SK-N-SH (cell line): ENCODE results near the gene GALNT18. TPM values are rescaled to one million over a fixed set of nuclear protein-coding genes. Genes with fewer than 3 reads are reported as not detected.

Experiments used
- CTCF ChIA-PET: fragments of 300-600, 350-600 bp; formaldehyde crosslinking; extraction: SDS; loops from one replicate; lab custom pipeline; 2021; lab: Yijun Ruan, JAX
- POLR2A ChIA-PET: fragments of 350-600 bp; sonication (Branson Sonifier 250); formaldehyde crosslinking; extraction: SDS; loops from one replicate; lab custom pipeline; 2020; ENCODE audit warnings: antibody characterized with exemption, inconsistent platforms; lab: Yijun Ruan, JAX
- DNase-seq: peaks from one replicate; pipeline ENCODE4 v3.0.0; 2012
- H2AFZ ChIP-seq: fragments of 200-600 bp; sonication (generic); 2 replicates; pipeline ENCODE4 v1.8.1; 2016; ENCODE audit warnings: antibody characterized with exemption, mild to moderate bottlenecking, low read depth
- H3F3A ChIP-seq: fragments of 200-600 bp; sonication (generic); replicated peaks from 2 replicates; pipeline ENCODE3; 2016; ENCODE audit warnings: antibody characterized with exemption, mild to moderate bottlenecking; ENCODE audit not compliant: insufficient read depth
- H3K27ac ChIP-seq, 2 experiments: fragments of 200-500 bp in 1 of 2; fragments of 200-600 bp in 1 of 2; sonication (Bioruptor generic) in 1 of 2; sonication (generic), shearing (Covaris generic) in 1 of 2; 2 replicates each; pipeline versions ENCODE4 v1.5.1 to v1.6.1; 2014 to 2016; ENCODE audit warnings: low read depth in 2 of 2, inconsistent platforms in 1 of 2, low read length in 1 of 2, mild to moderate bottlenecking in 1 of 2, mixed read lengths in 1 of 2
- H3K27me3 ChIP-seq: fragments of 200-600 bp; sonication (generic), shearing (Covaris generic); 2 replicates; pipeline ENCODE4 v1.6.1; 2016; ENCODE audit warnings: mixed run types; ENCODE audit not compliant: insufficient read depth
- H3K36me3 ChIP-seq, 2 experiments: fragments of 200-500 bp in 1 of 2; fragments of 200-600 bp in 1 of 2; sonication (Bioruptor generic) in 1 of 2; sonication (generic) in 1 of 2; replicated peaks in 1 of 2; 2 replicates each; pipeline versions ENCODE3 to v1.5.1; 2014 to 2016; ENCODE audit warnings: low read length in 1 of 2, mild to moderate bottlenecking in 1 of 2; ENCODE audit not compliant: insufficient read depth in 2 of 2, control insufficient read depth in 1 of 2
- H3K4me1 ChIP-seq, 2 experiments: fragments of 200-500 bp in 1 of 2; fragments of 200-600 bp in 1 of 2; sonication (Bioruptor generic) in 1 of 2; sonication (generic), shearing (Covaris generic) in 1 of 2; 2 replicates each; pipeline versions ENCODE4 v1.5.1 to v1.6.1; 2014 to 2016; ENCODE audit warnings: low read depth in 1 of 2, low read length in 1 of 2, mixed run types in 1 of 2; ENCODE audit not compliant: insufficient read depth in 2 of 2, control insufficient read depth in 1 of 2
- H3K4me2 ChIP-seq: fragments of 200-600 bp; sonication (generic), shearing (Covaris generic); 2 replicates; pipeline ENCODE4 v1.6.1; 2017; ENCODE audit warnings: mixed run types
- H3K4me3 ChIP-seq, 2 experiments: fragments of 200-500 bp in 1 of 2; fragments of 200-600 bp in 1 of 2; sonication (Bioruptor generic) in 1 of 2; sonication (generic), shearing (Covaris generic) in 1 of 2; 2 replicates each; pipeline versions ENCODE4 v1.5.1 to v1.8.1; 2014 to 2016; ENCODE audit warnings: low read depth in 2 of 2, inconsistent platforms in 1 of 2, low read length in 1 of 2, mild to moderate bottlenecking in 1 of 2, mixed read lengths in 1 of 2, moderate library complexity in 1 of 2
- H3K79me2 ChIP-seq: fragments of 200-600 bp; sonication (generic); 2 replicates; pipeline ENCODE4 v1.8.1; 2017; ENCODE audit warnings: mild to moderate bottlenecking; ENCODE audit not compliant: insufficient read depth
- H3K9ac ChIP-seq: fragments of 200-600 bp; sonication (generic); 2 replicates; pipeline ENCODE4 v1.6.1; 2017; ENCODE audit warnings: mixed run types
- H3K9me2 ChIP-seq: fragments of 200-600 bp; sonication (generic); 2 replicates; pipeline ENCODE4 v1.6.1; 2017; ENCODE audit warnings: mixed run types
- H3K9me3 ChIP-seq: fragments of 200-600 bp; sonication (generic); 2 replicates; pipeline ENCODE4 v1.6.1; 2017; ENCODE audit warnings: mixed run types, mild to moderate bottlenecking, moderate library complexity
- H4K20me1 ChIP-seq: fragments of 200-600 bp; sonication (generic); 2 replicates; pipeline ENCODE4 v1.6.1; 2017; ENCODE audit warnings: mild to moderate bottlenecking, mixed run types; ENCODE audit not compliant: insufficient read depth
- EZH2phosphoT487 ChIP-seq: fragments of 200-600 bp; sonication (generic); IDR thresholded peaks from 2 replicates; pipeline ENCODE4 v1.6.1; 2017; ENCODE audit warnings: low read depth, mixed run types, mild to moderate bottlenecking, antibody characterized with exemption, moderate library complexity, borderline replicate concordance
- FOSL2 ChIP-seq: IDR thresholded peaks from 2 replicates; pipeline ENCODE4 v1.4.0; 2012; ENCODE audit warnings: low read depth, mild to moderate bottlenecking, moderate library complexity, borderline replicate concordance
- FOXJ3 ChIP-seq: sonication (generic); formaldehyde crosslinking; IDR thresholded peaks from 2 replicates; pipeline ENCODE4 v1.5.1; 2020; ENCODE audit warnings: mild to moderate bottlenecking, missing genetic modification reagents
- GABPA ChIP-seq: IDR thresholded peaks from 2 replicates; pipeline ENCODE4 v1.4.0; 2012; ENCODE audit warnings: low read depth, mild to moderate bottlenecking
- GATA2 ChIP-seq: sonication (generic); formaldehyde crosslinking; IDR thresholded peaks from 2 replicates; pipeline ENCODE4 v1.5.0; 2020; ENCODE audit warnings: mild to moderate bottlenecking, missing genetic modification reagents
- MEF2A ChIP-seq: IDR thresholded peaks from 2 replicates; pipeline ENCODE4 v1.4.0; 2012; ENCODE audit warnings: low read depth, borderline replicate concordance
- MXI1 ChIP-seq: IDR thresholded peaks from 2 replicates; pipeline ENCODE4 v1.6.1; 2012; ENCODE audit warnings: mild to moderate bottlenecking, low read depth, low read length, improper control_type of control experiment
- POLR2AphosphoS5 ChIP-seq: IDR thresholded peaks from 2 replicates; pipeline ENCODE4 v1.6.1; 2012; ENCODE audit warnings: low read depth, low read length
- RCOR1 ChIP-seq: fragments of 150-350 bp; IDR thresholded peaks from 2 replicates; pipeline ENCODE4 v1.6.1; 2017; ENCODE audit warnings: antibody characterized with exemption, low read length
- RFX5 ChIP-seq: IDR thresholded peaks from 2 replicates; pipeline ENCODE4 v1.6.1; 2012; ENCODE audit warnings: mild to moderate bottlenecking, improper control_type of control experiment, low read length
- TAF1 ChIP-seq: IDR thresholded peaks from 2 replicates; pipeline ENCODE4 v1.6.1; 2012; ENCODE audit warnings: low read depth, mild to moderate bottlenecking, low read length, moderate library complexity, borderline replicate concordance
- WGBS: methylation state at CpG from one replicate; pipeline ENCODE4 v1.1.6; 2017; ENCODE audit warnings: low lambda C conversion rate; 5-methylcytosine and 5-hydroxymethylcytosine counted together
- polyA plus RNA-seq, 3 experiments: library from polyadenylated mRNA; depleted of rRNA; stranded (reverse); fragments of >200 nt; gene quantifications; 2 replicates each; pipeline ENCODE4 v1.2.3, GENCODE V29; 2012
- TF ChIP-seq, protein P1 (sequence below): IDR thresholded peaks from 2 replicates; pipeline ENCODE4 v1.4.0; 2012; ENCODE audit warnings: low read depth, borderline replicate concordance
- TF ChIP-seq, protein P2 (sequence below): IDR thresholded peaks from 2 replicates; pipeline ENCODE4 v1.4.0; 2012; ENCODE audit warnings: low read depth, borderline replicate concordance
- TF ChIP-seq, protein P3 (sequence below): IDR thresholded peaks from 2 replicates; pipeline ENCODE4 v1.4.0; 2012; ENCODE audit warnings: low read depth
- TF ChIP-seq, protein P4 (sequence below): fragments of 150-350 bp; IDR thresholded peaks from 2 replicates; pipeline ENCODE4 v1.6.1; 2016; ENCODE audit warnings: mild to moderate bottlenecking, low read depth, low read length

The GALNT18 gene
- polyA plus RNA-seq, 1 of the 3 experiments (the other 2 are of a cell fraction) = 0.64 TPM

DNA sequence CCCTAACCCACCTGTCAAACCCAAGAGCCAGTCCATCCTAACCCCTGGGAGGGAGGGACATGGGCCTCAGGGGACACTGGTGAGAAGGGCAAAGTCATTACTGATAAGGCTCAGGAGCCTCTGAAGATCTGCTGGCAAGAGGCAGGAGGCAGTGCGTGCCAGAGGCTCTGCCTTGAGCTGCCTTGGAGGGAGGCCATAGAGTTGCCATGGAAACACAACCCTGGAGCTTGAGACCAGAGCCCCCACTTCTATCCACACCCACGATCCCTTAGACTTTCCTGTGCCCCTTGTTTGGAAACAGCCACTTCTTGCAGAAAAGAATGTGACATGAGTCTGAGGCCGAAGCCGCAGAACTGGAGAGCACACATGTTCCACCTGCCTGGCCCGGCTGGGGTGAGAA lies 179.0 kb downstream of the GALNT18 start:
- 47% methylated on average over 5 of the region's 5 CpGs for WGBS
- H3K27me3 ChIP-seq = no peaks in the 10 kb centered on the region

DNA sequence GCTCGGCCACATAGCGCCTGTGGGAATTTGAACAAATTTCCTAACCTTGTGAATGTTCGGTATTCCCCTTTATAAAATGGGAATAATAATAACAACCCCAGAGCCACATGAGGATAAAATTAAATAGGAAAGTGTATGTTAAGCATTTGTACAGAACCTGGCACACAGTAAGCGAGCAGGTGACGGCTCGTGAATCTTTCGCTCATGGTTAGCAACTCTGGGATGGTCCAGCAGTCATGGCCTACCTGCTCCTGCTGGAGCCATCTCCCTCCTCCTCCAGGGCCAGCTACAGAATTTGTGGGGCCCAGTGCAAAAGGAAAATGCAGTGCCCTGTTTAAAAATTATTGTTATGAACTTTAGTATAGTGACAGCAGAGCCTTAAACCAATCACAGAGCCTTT lies 180.3 kb downstream of the GALNT18 start:
- no peak overlapping the region for H3K4me3 ChIP-seq
- no peak overlapping the region for H3K4me2 ChIP-seq
- no peak for DNase-seq
- no peak overlapping the region for H3K9ac ChIP-seq
- WGBS = 87% methylated on average over 7 of the region's 7 CpGs
- H3K9me2 ChIP-seq = no peaks in the 10 kb centered on the region
- TF ChIP-seq FOXJ3 (no peak), FOSL2 (no peak), MXI1 (no peak)
- TF ChIP-seq, protein P1, sequence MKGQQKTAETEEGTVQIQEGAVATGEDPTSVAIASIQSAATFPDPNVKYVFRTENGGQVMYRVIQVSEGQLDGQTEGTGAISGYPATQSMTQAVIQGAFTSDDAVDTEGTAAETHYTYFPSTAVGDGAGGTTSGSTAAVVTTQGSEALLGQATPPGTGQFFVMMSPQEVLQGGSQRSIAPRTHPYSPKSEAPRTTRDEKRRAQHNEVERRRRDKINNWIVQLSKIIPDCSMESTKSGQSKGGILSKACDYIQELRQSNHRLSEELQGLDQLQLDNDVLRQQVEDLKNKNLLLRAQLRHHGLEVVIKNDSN = no peak
- ChIA-PET POLR2A (no interaction called here), CTCF (interaction anchor here (0.7 kb wide), 1 partner anchor 346 kb away, joined by 3 read pairs; no protein-coding TSS in a partner anchor)
- H3K4me1 ChIP-seq = peaks cover 0 to 25% of the 10 kb centered on the region in 2 experiments; a peak in 1 of 4 replicates
- no peaks in the 10 kb centered on the region for H4K20me1 ChIP-seq
- no peak overlapping the region for H3K27ac ChIP-seq
- H2AFZ ChIP-seq = no peak overlapping the region
- H3K27me3 ChIP-seq = no peaks in the 10 kb centered on the region
- H3K36me3 ChIP-seq = no peaks in the 10 kb centered on the region
- H3F3A ChIP-seq = no peaks in the 10 kb centered on the region
- H3K79me2 ChIP-seq = no peaks in the 10 kb centered on the region
- no peaks in the 10 kb centered on the region for H3K9me3 ChIP-seq

More for the DNA sequence above, 179.0 kb downstream of the GALNT18 start:
- Histone ChIP-seq H3K9me2 (no peaks in the 10 kb centered on the region), H3K9ac (no peak overlapping the region), H3K4me1 (peaks cover 0 to 23% of the 10 kb centered on the region in 2 experiments; a peak in 1 of 4 replicates)
- no peak for TF ChIP-seq GATA2 (CRISPR knock-in tag)
- TF ChIP-seq, all 33 proteins: peak for 0
- Histone ChIP-seq H3K36me3 (no peaks in the 10 kb centered on the region), H2AFZ (no peak overlapping the region), H3K4me2 (no peak overlapping the region), H3K9me3 (no peaks in the 10 kb centered on the region), H3K79me2 (no peaks in the 10 kb centered on the region), H4K20me1 (no peaks in the 10 kb centered on the region), H3K27ac (no peak overlapping the region), H3F3A (no peaks in the 10 kb centered on the region), H3K4me3 (no peak overlapping the region)
- ChIA-PET CTCF (no interaction called here), POLR2A (no interaction called here)
- DNase-seq = no peak

DNA sequence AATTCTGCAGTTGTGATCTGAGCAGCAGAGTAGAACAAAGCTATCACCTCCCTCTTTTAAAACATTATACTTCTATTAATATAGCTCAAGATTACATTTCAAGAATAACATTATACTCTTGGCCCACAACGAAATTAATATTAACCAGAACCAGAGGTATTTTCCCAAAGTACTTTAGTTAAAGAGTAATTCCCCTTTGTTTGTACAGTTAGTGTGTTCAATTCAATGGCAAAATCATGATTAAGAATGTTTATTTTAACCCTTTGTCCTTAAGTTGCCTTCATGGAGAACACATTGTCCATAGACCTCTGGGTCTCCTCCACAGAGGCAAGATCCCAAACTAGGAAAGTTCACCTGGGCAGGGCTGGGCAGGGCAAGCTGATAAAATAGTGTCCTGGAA lies 180.7 kb downstream of the GALNT18 start:
- Histone ChIP-seq H4K20me1 (no peaks in the 10 kb centered on the region), H2AFZ (no peak overlapping the region), H3K4me2 (no peak overlapping the region), H3K4me1 (peaks cover 0 to 25% of the 10 kb centered on the region in 2 experiments; a peak in 1 of 4 replicates), H3K4me3 (no peak overlapping the region), H3K36me3 (no peaks in the 10 kb centered on the region), H3F3A (no peaks in the 10 kb centered on the region), H3K79me2 (no peaks in the 10 kb centered on the region), H3K9me2 (no peaks in the 10 kb centered on the region), H3K27ac (no peak overlapping the region), H3K9ac (no peak overlapping the region), H3K27me3 (no peaks in the 10 kb centered on the region)
- POLR2A ChIA-PET = no interaction called here
- CTCF ChIA-PET = interaction anchor here (0.7 to 1.0 kb wide), 2 partner anchors 32 to 347 kb away, joined by 3 read pairs; no protein-coding TSS in a partner anchor
- WGBS = 22% methylated on average over 1 of the region's 1 CpG
- TF ChIP-seq MEF2A (no peak), FOXJ3 (no peak), TAF1 (no peak), EZH2phosphoT487 (no peak), GABPA (no peak), RFX5 (no peak), POLR2AphosphoS5 (no peak), RCOR1 (no peak)
- TF ChIP-seq, protein P2, sequence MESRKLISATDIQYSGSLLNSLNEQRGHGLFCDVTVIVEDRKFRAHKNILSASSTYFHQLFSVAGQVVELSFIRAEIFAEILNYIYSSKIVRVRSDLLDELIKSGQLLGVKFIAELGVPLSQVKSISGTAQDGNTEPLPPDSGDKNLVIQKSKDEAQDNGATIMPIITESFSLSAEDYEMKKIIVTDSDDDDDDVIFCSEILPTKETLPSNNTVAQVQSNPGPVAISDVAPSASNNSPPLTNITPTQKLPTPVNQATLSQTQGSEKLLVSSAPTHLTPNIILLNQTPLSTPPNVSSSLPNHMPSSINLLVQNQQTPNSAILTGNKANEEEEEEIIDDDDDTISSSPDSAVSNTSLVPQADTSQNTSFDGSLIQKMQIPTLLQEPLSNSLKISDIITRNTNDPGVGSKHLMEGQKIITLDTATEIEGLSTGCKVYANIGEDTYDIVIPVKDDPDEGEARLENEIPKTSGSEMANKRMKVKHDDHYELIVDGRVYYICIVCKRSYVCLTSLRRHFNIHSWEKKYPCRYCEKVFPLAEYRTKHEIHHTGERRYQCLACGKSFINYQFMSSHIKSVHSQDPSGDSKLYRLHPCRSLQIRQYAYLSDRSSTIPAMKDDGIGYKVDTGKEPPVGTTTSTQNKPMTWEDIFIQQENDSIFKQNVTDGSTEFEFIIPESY = no peak
- TF ChIP-seq, protein P3, sequence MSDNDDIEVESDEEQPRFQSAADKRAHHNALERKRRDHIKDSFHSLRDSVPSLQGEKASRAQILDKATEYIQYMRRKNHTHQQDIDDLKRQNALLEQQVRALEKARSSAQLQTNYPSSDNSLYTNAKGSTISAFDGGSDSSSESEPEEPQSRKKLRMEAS = no peak
- TF ChIP-seq, protein P4, sequence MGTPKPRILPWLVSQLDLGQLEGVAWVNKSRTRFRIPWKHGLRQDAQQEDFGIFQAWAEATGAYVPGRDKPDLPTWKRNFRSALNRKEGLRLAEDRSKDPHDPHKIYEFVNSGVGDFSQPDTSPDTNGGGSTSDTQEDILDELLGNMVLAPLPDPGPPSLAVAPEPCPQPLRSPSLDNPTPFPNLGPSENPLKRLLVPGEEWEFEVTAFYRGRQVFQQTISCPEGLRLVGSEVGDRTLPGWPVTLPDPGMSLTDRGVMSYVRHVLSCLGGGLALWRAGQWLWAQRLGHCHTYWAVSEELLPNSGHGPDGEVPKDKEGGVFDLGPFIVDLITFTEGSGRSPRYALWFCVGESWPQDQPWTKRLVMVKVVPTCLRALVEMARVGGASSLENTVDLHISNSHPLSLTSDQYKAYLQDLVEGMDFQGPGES = no peak
- TF ChIP-seq, all 33 proteins: peak for 0
- no peaks in the 10 kb centered on the region for H3K9me3 ChIP-seq
- no peak for DNase-seq
